PC-3 (cell line): ENCODE results near the gene SH3RF1.

Source experiments
- CTCF ChIP-seq: fragments of 300-600 bp; sonication (generic); conservative IDR thresholded peaks from 2 replicates; pipeline ENCODE4 v1.5.1; 2017; ENCODE audit warnings: antibody characterized with exemption, low read depth, mild to moderate bottlenecking, low read length
- EZH2 ChIP-seq: fragments of 300-600 bp; sonication (generic); IDR thresholded peaks from one replicate; pipeline ENCODE4 v1.6.1; 2017; ENCODE audit warnings: antibody characterized with exemption, mild to moderate bottlenecking, low read length; ENCODE audit not compliant: unreplicated experiment
- EZH2phosphoT487 ChIP-seq: fragments of 300-600 bp; sonication (generic); IDR thresholded peaks from 2 replicates; pipeline ENCODE4 v1.6.1; 2018; ENCODE audit warnings: mild to moderate bottlenecking, antibody characterized with exemption, low read length, borderline replicate concordance

- no peak for TF ChIP-seq CTCF
- TF ChIP-seq EZH2: no peak
- no peak for TF ChIP-seq EZH2phosphoT487
Observed at GRCh38 chr4:169103966-169104412, 166.8 kb downstream of the SH3RF1 start.
